GM12865 (cell line): ENCODE measurements around the gene C1GALT1.

Source experiments
- DNase-seq: peaks from one replicate; pipeline ENCODE4 v3.0.0; 2010; ENCODE audit warnings: low read depth
- H3K4me3 ChIP-seq: 2 replicates; pipeline ENCODE4 v1.5.1; 2011; ENCODE audit warnings: mild to moderate bottlenecking, low read depth, low read length, control low read depth
- TF ChIP-seq, protein P1 (sequence below): IDR thresholded peaks from 2 replicates; pipeline ENCODE4 v1.5.1; 2011; ENCODE audit warnings: low read length, control low read depth, low read depth, inconsistent platforms; ENCODE audit not compliant: insufficient read depth; ENCODE audit errors: missing control alignments

C1GALT1 gene

DNA sequence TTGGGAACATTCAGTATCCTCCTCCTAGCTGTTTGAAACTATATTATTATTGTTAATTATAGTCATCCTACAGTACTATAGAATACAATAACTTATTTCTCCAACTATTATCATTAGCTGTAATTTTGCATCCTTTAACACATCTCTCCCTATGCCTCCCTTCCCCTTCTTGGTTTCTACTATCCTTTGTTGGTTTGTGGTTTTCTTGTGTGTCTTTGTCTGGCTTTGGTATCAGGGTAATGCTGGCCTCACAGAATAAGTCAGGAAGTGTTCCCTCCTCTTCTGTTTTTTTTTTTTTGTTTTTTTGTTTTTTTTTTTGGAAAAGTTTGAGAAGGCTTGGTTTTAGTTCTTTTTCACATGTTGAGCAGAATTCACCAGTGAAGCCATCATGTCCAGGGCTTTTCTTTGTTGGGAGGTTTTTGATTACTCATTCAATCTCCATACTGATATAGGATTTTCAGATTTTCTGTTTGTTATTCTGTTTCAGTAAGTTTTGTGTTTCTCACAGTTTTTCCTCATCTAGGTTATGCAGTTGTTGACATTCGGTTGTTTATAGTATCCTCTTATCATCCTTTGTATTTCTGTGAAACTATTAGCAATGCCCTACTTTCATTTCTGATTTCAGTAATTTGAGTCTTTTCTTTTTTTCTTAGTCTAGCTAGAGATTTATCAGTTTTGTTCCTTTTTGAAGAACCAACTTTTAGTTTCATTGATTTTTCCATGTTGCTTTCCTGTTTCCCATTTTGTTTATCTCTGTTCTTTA lies 21.6 kb downstream of the C1GALT1 start:
- peak; percentile 21 for DNase-seq
- no peak overlapping the region for H3K4me3 ChIP-seq
- TF ChIP-seq, protein P1, sequence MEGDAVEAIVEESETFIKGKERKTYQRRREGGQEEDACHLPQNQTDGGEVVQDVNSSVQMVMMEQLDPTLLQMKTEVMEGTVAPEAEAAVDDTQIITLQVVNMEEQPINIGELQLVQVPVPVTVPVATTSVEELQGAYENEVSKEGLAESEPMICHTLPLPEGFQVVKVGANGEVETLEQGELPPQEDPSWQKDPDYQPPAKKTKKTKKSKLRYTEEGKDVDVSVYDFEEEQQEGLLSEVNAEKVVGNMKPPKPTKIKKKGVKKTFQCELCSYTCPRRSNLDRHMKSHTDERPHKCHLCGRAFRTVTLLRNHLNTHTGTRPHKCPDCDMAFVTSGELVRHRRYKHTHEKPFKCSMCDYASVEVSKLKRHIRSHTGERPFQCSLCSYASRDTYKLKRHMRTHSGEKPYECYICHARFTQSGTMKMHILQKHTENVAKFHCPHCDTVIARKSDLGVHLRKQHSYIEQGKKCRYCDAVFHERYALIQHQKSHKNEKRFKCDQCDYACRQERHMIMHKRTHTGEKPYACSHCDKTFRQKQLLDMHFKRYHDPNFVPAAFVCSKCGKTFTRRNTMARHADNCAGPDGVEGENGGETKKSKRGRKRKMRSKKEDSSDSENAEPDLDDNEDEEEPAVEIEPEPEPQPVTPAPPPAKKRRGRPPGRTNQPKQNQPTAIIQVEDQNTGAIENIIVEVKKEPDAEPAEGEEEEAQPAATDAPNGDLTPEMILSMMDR, result no peak

DNA sequence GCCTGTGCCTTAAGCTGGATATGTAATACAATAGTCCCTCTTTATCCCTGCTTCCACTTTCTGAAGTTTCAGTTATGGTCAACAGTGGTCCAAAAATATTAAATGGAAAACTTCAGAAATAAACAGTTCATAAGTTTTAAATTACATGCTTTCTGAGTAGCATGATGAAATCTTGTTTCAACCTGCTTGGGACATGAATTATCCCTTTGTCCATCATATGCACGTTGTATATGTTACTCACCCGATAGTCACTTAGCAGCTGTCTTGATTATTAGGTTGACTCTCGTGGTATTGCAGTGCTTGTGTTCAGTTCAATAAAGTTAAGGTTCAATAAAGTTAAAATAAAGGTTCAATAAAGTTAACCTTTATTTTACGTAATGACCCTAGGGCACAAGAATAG lies 25.5 kb downstream of the C1GALT1 start:
- no peak overlapping the region for H3K4me3 ChIP-seq
- DNase-seq, result no peak
- TF ChIP-seq, protein P1, result no peak

DNA sequence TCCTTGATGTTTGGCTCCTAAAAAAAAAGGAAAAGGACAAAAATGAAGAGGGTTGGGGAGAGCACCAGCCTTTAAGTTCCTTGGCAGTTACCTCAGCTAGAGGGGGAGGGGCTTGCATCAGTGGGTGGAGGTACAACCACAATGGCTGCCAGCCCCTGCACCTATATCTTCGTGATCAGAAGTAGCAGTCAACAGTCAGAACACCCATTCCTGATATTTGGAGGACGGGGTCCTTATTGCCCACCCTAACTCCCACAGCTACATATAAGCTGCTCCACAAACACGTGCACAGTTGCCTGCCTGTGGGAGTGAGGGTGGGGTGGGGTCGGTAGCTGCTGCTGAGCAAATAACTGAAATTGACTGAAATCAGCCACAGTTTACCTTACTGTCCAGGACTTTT lies 26.2 kb downstream of the C1GALT1 start:
- no peak overlapping the region for H3K4me3 ChIP-seq
- TF ChIP-seq, protein P1, result no peak
- no peak for DNase-seq

DNA sequence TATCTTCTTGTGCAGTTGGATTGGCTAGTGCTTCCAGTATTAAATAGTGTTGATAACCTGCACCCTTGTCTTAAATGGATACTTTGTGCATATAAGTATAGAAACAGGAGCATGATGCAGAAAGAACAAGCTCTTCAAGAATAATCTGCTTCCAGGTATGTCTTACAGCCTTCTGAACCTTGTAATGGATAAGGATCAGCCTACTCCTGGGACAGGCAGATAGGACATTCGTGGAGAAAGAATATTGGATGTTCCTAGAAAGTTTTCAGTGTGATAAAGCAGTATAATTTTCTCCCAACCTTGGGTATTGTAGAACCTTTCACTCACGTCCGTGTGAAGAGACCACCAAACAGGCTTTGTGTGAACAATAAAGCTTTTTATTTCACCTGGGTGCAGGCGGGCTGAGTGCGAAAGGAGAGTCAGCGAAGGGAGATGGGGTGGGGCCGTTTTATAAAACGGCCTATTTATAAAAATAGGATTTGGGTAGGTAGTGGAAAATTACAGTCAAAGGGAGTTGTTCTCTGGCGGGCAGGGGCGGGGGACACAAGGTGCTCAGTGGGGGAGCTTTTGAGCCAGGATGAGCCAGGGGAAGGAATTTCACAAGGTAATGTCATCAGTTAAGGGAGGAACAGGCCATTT lies 27.2 kb downstream of the C1GALT1 start:
- H3K4me3 ChIP-seq, result no peak overlapping the region
- no peak for DNase-seq
- TF ChIP-seq, protein P1, result no peak

DNA sequence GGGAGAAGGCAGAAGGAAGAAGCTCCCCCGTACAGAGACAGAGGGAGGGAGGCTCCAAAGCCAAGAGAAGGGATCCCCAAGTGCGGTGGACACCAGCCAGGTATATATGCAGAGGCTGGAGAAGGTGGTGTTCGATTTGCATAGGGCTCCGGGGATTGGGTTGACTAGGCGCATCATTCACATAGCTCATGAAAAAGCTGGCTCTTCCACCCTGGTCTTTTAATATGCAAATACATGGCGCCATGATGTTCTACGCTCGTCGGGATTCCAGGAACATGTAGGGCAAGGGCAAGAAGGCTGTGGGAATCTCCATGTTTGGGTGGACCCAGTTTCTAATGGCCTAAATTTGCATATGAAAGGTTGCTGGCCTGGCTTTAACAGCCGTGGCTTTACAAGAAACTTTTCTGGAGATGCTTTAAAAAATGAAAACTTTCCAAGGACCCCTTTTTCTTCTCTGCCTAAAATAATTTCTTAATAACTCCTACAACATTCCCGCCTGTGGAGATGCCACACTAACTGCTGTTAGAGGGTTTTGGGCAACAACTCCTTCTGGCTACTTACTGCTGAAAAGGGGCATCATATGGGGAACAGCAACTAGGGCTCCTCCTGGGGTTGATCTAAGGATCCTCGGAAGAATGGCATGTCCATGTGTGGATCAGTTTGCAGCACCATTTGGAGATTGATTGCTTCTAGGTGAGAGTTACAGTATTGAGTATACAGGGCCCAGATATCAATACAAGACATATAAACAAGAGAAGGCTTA lies 28.3 kb downstream of the C1GALT1 start:
- DNase-seq, result no peak
- TF ChIP-seq, protein P1, result no peak
- H3K4me3 ChIP-seq, result no peak overlapping the region

DNA sequence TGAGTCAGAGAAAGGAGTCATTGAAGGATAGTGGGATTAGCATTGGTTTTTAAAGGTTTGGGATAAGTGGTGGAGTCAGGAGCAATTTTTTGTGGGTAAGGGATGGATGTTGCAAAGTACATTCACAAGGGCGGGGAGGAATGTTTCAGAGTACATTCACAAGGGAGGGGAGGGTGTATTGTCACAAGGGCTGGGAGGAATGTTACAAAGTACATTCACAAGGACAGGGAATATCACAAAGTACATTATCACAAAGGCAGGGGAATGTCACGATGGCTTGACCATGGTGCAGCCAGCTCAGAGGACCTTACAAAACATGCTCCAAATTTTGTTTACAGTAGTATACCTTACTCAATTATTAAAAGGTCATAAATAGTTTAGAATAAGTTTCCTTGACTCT lies 30.3 kb downstream of the C1GALT1 start:
- TF ChIP-seq, protein P1, result no peak
- H3K4me3 ChIP-seq, result no peak overlapping the region
- no peak for DNase-seq
